Right renal cortex interstitium (tissue), 3 donors: ENCODE measurements around the gene PLSCR5. TPM values are rescaled to one million over a fixed set of nuclear protein-coding genes. Genes with fewer than 3 reads are reported as not detected.

Experiments used
- DNase-seq, 3 donors: peaks; one replicate each; pipeline ENCODE4 v3.0.0-alpha.2; 2013; ENCODE audit warnings: low read depth in 3 of 3, low spot score in 2 of 3
- polyA plus RNA-seq, 3 donors: library from polyadenylated mRNA; unstranded; fragments of 120-200 nt; gene quantifications; one replicate each; pipeline ENCODE4 v1.2.1, GENCODE V29; 2013; ENCODE audit not compliant: insufficient read length in 3 of 3

Gene PLSCR5
- polyA plus RNA-seq, 3 donors, result not detected

DNA sequence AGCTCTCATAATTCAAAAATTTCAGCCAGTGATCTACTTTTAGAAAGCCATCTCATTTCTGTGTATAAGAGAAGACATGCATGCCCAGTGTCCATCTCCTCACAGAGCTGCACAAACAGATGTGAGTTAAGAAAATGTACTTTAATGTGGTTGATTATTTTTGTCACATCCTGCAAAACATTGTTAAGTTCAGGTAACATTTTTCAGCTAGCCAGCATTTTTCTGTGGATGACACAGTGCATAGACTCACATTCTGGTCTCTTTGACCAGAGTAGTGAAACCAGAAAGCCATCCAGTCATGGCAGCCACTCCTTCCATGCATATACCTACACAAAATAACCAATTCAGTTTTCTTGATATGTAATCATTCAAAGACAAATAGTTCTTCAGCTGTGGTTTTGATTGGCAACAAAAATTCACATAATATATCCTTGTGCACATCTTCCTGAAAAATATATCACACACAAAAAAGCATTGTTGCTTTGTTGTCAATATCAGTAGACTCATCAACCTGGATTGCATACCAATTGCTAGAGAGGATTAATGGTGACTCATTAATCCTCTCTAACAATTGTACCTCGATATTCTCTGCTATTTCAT lies 58.7 kb downstream of the PLSCR5 start:
- DNase-seq, result no peak

- DNase-seq, result no peak
Measured at GRCh38 chr3:146544929-146545528, 60.1 kb downstream of the PLSCR5 start.

DNA sequence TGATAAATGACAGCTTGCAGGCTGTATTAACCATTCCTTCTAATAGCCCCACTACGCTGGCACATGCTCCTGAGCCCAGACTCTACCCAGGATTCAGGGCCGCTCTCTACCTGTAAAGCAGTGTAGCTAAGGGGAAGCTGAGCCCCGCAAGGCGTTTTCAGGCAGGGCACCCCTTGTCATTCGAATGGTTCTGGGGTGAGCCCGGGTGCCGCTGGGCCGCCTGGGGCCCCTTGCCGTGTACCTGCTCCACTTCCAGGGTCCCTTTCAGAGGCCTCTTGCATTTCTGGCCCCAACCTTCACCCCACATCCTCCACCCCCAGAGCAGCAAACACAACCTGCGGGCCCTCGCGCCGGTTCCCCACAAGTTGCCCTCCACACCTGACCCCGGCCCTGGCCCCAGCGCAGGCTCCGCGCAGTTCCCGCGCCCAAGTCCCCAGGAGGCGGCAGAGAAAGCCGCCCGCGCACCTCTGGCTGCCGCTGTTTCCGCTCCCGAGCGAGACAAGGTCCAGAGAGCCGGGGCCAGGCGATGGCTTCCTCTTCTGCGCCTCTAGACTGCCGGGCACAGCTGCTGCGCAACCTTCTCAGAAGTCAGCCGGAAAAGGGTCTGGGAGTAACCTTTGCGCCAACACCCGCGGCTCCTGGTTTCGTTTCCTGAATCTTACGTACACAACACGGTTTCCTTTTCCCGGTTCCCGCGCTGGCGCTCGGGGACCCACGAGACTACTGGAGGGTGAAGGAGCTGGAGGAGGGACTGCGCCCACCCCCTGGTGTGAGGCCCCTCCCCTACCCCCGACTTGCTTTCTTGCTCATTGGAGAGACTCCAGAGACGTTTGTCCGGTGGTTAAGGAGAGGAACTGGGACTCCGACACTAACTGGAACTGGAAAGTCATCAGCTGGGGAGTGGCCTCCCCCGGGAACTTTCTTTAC lies 60.9 kb downstream of the PLSCR5 start, which contains the start of gene PLSCR1:
Gene PLSCR1 (minus strand): TSS at position 606 of the 927 bp plus-strand sequence. CDS start 8,055 bp downstream, outside the sequence.
- DNase-seq, result peak; percentile 71 to 86 (median 76)

DNA sequence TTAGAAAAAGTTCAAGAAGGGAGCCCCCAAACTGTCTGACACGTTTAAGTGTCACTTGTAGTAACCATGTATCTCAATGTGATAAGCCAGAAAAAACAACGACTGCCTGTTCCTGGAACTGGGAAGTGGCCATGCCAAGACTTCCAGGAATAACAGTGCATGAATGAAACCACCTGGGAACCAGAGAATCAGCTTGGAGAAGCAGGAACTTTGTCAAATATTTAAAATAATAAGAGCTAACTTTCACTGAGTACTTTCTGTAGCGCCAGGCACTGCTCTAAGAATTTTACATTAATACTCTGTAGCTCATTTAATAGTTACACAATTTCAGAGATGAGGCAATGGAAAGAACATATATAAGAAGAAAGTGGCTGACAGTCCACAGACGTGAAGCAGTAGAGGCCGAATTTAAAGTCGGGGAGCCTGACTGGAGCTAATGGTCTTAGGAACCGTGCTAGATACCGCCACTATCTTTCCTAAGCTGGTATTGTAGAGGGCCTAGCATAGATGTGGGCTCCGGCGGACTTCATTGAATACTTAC lies 61.6 kb downstream of the PLSCR5 start:
- peak; percentile 29 to 36 (median 29) for DNase-seq

DNA sequence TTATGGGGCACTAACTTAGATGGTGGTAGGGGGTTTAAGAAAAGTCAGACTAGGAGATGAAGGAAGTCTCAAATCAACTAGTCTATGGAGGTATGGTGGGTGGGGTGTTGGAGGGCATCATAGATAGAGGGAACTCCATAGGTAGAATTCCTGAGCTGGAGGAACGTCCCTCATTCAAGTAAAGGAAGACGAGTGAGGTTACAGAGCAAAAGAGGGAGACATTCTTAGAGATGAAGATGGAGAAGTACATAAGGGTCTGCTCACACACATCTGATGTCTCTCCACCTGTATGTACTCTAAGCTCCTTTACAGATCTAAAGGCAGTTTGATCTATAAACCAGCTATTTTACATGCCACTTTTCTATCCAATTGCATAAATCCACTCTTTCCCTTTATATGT lies 62.2 kb downstream of the PLSCR5 start:
- no peak for DNase-seq

GRCh38 chr3:146542179-146542578 lies 63.0 kb downstream of the PLSCR5 start:
- no peak for DNase-seq

- DNase-seq, result no peak
Measured at GRCh38 chr3:146540978-146541377, 64.2 kb downstream of the PLSCR5 start.

DNA sequence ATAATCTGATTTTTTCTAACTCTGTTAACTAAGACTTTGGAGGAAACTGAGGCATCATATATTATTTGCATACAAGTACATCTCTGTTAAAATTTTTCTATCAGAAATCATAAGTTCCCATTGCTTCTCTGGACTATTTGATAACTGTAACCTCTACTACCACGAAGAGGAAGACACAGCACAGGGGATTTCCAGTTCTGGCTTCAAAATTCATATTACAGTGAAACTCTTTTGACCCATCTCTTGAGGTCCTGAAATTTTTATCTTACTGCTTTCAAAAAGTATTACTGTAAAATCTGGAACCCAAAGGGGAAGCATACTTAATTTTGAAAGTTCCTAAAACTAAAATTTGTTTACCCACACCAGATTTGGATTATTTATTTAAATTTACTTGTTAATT lies 64.9 kb downstream of the PLSCR5 start:
- no peak for DNase-seq

DNA sequence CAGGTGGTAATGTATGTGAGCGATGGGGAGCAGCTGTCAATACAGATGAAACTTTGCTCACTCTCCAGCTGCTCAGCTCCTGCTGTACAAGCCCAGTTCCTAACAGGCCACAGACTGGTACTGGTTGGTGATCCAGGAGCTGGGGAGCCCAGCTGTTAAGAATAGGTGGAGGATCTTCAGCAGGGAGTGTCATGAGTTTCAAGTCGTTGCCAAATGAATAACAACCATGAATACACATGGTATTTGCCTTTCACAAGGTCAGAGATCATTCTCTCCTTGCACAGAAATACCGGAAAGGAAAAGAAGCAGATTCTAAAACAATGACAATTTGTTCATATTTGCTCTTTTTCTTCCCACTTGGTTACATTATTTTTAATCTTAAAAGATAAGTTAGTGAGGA lies 65.8 kb downstream of the PLSCR5 start:
- DNase-seq, result no peak

GRCh38 chr3:146537603-146538002 lies 67.5 kb downstream of the PLSCR5 start:
- DNase-seq, result no peak

DNA sequence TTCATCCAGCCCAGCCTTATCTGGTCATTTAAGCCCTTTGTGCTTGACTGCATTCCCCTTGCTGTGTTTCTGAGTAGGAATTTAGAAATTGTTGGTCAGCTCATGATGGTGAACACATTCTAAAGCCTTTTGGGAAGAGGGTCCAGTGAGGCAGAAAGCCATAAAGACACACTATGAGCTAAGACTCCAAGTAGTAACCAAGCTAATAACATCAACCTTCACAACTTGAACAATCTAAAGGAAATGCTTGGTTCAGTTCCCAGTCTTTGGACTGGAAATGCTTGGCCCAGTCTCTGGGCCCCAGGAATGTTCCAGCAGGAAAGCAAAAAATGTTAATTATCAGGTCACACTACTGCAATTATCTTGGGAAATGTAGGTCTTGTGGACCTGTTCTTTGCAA lies 68.5 kb downstream of the PLSCR5 start:
- no peak for DNase-seq

Other genes starting within 250 kb of the PLSCR5 start
- 1 to 10 TPM in 1 of 3 donors, under 1 TPM in 2; 0.74 to 1.8 (median 1.00) TPM for gene PLSCR2, start 135.8 kb downstream of the PLSCR5 start, polyA plus RNA-seq
- 10 to 100 TPM; 86.0 to 93.5 (median 89.3) TPM for gene PLSCR1, start 60.7 kb downstream of the PLSCR5 start, polyA plus RNA-seq